ENCODE results near the gene ZNF862.
"Not testable (repeated sequence)": the region's sequence is repeated elsewhere in the genome, so short reads cannot be mapped to it uniquely, and the experiment has no call there.

ZNF862 gene

DNA sequence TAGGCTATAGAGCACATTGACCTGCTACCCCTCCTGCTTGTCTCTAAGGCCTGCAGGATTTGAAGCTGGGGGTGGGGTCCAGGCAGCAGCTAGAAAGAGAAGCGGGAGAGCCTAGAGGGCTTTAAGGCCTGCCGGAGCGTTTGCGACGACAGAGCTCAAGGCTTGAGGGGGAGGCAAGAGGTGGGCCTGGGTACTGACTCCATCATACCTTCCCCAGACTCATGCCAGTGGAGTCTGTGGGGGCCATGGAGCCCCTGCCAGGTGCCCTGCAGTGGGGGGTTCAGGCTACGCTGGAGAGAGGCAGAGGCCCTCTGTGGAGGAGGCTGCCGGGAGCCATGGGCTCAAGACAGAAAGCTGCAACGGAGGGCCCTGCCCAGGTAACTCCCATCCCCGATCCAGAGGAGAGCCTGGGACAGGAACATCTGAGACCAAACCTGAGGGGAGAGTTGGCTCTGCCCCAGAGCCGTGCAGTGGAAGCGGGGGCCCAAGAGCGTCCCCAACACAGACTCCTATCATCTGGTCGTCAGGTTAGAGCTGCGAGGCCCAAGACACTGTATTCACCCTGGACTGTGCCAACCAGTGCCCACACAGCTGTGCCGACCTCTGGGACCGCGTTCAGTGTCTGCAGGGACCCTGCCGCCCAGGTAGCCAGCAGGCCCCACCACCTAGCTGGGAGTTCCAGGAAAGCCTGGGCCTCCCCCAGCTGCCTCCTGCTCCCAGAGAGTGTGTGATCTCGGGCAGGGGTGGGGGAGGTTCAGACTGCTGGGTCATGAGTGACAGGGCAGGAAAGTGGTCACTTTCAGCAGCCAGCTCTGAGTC, 13.2 kb upstream of the ZNF862 start:
- DNase-seq (ENCODE audit: low read depth, low spot score) = no peak

DNA sequence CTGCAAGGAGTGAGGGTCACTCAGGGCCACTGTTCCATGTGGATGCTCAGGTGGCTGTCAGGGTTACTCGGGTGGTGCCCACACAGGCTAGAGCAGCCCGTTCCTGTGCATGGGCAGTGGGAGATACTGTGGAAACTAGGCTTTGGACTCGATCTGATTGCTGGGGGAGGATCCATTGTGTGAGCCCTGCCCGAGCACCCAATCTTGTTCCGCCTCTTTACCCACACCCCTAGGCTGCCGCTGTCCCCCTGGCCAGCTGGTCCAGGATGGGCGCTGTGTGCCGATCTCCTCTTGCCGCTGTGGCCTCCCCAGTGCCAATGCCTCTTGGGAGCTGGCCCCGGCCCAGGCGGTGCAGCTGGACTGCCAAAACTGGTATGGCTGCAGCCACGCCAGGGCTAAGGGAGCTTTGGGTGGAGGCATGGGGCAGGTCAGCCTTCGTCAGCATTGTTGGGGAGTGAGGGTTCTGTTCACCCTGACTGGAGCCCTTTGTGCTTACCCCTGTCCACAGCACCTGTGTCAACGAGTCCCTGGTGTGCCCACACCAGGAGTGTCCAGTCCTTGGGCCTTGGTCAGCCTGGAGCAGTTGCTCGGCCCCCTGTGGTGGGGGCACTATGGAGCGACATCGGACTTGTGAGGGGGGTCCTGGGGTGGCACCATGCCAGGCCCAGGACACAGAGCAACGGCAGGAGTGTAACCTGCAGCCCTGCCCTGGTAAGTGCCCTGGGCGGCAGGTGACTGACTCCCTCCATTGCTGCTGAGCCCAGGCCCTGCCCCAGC, 12.4 kb upstream of the ZNF862 start:
- no peak for DNase-seq (ENCODE audit: low read depth, low spot score)

DNA sequence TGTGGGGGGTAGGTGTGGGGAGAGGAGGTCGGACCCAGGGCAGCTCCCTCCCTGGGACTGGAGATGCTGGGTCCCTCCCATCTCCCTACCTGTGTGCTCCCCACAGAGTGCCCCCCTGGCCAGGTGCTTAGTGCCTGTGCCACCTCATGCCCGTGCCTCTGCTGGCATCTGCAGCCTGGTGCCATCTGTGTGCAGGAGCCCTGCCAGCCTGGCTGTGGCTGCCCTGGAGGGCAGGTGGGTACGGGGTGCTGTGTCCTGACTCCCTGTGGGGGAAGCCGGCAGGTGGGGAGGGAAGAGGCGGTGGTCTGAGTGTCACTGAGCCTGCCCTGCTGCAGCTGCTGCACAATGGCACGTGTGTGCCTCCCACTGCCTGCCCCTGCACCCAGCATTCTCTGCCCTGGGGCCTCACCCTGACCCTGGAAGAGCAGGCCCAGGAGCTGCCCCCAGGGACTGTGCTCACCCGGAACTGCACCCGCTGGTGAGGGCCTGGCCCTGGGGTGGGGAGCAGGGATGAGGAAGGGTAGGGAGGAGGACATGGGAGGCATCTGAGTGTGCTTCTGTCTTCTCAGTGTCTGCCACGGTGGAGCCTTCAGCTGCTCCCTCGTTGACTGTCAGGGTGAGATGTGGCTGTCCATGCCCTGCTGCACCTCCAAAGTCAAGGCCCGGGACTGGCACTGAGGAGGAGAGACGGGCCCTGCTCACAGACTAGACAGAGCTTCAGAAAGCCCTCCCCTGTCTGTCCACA, 11.7 kb upstream of the ZNF862 start:
- DNase-seq (ENCODE audit: low read depth, low spot score) = no peak

DNA sequence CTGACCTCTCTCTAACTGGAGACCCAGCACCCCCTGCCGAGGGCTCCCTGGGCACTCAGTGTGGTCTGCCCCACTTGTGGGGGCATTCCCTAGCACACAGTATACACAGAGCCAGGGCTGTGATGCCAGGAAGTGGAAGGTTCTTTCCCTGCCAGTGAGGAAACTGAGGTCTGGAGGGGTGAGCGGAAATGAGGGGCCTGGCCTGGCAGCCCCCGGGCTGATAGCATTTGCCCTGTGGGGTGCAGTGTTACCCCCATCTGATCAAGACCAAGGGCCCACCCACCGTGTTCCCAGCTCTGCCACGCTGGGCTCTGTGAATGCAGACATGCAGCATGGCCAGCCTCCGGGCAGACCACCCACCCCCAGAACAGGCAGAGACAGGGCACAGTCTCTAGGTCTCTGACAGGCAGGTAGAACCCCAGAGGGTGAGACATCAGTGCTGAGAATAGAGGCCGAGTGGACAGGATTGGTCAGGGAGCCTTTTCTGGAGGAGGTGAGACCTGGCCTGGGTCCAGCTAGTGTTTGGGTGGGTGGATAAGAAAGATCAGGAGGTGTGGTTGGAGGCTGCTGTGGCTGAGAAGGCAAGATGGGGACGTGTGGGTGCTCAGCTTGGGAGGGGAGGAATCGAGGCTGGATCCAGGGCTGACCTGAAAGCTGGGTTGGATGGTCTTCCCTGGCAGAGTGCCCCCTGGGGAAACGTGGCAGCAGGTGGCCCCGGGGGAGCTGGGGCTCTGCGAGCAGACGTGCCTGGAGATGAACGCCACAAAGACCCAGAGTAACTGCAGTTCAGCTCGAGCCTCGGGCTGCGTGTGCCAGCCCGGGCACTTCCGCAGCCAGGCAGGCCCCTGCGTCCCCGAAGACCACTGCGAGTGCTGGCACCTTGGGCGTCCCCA, 10.8 kb upstream of the ZNF862 start:
- no peak for DNase-seq (ENCODE audit: low read depth, low spot score)

DNA sequence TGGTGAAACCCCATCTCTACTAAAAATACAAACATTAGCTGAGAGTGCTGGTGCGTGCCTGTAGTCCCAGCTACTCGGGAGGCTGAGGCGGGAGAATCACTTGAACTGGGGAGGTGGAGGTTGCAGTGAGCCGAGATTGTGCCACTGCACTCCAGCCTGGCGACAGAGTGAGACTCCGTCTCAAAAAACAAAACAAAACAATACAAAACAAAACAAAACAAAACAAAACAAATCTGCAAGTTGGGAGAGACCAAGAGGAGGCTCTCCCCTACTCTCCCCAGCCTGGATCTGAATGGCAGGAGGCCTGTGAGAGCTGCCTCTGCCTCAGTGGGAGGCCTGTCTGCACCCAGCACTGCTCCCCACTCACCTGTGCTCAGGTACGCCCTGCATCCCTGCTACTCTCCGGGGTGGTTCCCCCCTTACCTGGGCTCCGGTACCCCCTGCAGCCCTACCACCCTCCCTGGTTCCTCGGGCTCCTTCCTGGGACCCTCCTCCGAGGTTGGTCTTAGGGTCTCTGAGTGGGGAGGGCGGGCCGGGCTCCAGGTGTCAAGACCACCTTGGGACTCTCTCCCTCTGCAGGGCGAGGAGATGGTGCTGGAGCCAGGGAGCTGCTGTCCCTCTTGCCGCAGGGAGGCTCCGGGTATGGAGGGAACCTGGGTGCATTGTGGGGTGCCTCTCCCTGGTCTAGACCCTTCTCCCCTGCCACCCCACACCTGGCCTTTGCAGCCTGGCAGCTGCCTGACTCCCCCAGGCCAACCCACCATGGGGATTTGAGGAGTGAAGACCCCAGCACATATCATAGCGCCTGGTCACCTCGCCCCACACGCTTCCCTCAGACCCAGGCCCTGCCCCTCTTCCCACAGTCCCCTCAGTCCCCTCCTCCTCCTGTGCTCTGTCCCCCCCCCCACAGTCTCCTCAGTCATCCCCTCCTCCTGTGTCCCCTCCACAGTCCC, 9.5 kb upstream of the ZNF862 start:
- no peak for DNase-seq (ENCODE audit: low read depth, low spot score)

DNA sequence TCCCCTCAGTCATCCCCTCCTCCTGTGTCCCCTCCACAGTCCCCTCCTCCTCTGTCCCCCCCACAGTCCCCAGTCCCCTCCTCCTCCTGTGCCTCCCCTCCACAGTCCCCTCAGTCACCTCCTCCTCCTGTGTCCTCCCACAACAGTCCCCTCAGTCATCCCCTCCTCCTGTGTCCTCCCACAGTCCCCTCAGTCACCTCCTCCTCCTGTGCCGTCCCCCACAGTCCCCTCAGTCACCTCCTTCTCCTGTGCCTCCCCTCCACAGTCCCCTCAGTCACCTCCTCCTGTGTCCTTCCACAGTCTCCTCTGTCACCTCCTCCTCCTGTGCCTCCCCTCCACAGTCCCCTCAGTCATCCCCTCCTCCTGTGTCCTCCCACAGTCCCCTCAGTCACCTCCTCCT, 7.6 kb upstream of the ZNF862 start:
- DNase-seq (ENCODE audit: low read depth, low spot score) = not testable (repeated sequence)

DNA sequence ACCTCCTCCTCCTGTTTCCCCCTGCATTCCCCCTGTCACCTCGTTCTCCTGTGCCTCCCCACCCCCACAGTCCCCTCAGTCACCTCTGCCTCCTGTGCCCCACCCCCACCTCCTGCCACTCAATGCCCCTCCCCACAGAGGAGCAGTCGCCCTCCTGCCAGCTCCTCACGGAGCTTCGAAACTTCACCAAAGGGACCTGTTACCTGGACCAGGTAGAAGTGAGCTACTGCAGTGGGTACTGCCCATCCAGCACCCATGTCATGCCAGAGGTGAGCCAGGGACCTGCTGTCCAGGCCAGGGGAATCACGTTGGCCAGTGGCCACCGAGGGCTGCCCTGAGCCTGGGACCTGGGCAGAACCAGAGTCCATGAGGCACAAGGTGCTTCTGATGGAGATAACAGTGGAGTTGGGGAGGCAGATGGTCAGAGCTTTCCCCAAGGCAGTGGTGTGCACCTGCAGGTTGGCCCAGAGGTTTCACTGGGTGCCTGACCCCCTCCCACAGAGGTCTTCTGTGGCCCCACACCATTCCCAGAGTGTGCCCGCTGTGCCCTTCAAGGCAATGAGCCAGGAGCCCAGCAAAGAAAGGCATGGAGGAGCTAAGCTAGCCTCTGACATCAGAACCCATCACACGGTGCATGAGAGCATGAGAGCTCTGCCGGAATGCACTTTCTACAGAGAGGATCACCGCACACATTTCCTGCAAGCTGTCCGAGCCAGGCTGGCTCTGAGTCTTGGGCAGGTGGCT, 7.0 kb upstream of the ZNF862 start:
- no peak for DNase-seq (ENCODE audit: low read depth, low spot score)

DNA sequence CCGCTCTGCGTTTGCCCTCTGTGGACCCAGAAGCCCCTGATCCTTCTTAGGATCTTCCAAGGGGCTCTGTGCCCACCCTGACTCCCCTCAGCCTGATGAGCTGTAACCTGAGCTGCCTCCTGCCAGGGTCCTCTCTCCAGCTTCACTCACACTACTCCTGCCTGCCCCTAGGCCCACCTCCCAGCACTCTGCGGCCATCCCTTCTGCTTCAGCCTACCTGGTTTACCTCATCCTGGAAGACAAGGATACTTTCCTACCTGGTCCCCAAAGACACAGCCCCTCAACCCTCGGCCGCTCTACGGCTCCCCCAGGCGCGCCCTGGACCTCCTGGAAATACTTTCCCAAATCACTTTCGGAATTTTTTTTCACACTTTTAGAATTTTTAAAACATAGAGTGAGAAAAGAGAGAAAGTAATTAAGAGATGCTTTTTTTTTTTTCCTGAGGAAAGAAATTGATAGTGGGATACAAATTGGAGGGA, 6.4 kb upstream of the ZNF862 start:
- no peak for DNase-seq (ENCODE audit: low read depth, low spot score)

DNA sequence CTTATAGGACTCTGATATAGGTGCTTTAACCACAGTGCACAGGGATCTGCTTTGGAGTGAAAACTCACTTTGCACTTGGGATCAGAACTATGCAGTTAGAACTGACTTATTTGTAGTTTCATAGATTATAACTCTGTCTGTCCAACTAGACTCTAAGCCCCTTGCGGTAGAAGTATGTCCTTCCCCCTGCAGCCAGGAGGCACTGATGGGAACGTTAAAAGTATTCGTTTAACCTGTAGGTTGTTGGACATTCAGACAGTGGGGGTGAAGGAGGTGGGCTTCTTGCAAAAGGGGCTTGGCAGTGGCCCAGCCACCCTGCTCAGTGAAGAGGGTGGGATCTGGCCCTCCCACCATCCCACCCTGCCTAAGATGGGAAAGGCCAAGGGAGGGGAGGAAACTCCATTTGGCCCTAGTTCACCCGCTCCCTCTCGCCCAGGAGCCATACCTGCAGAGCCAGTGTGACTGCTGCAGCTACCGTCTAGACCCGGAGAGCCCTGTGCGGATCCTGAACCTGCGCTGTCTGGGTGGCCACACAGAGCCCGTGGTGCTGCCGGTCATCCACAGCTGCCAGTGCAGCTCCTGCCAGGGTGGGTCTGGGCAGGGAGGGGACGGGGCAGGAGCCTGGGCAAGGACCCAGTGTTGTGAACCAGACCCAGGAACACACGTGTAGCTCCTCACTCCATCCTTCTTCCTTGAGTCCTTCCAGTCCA, 5.7 kb upstream of the ZNF862 start:
- DNase-seq (ENCODE audit: low read depth, low spot score) = no peak

DNA sequence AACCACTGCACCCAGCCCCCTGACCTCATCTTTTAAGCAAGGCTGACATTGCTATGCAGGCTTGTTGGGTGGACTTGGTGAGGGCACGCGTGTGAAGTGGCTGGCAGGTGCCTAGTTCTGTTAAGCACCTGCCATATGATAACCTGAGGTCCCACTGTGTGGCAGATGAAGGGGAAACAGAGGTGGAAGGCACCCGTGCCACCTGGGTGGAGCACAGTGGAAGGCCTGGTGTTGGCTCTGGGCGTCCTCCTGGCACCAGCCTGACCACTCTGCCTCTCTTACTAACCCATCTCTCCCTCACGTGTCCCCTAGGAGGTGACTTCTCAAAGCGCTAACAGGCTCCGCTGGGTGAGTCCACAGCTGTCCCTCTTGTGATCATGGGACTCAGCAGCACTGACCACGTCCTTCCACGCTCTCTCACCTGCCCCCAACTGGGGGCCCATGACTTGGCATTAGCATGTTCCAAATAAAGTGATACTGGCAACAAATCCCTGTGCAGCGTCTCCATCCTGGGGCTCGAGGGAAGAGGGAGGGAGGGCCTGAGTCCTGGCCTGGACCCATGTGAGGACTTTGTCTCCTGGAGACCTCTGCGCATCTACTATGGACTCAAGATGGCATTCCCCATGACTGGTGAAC, 4.6 kb upstream of the ZNF862 start:
- DNase-seq (ENCODE audit: low read depth, low spot score) = no peak

DNA sequence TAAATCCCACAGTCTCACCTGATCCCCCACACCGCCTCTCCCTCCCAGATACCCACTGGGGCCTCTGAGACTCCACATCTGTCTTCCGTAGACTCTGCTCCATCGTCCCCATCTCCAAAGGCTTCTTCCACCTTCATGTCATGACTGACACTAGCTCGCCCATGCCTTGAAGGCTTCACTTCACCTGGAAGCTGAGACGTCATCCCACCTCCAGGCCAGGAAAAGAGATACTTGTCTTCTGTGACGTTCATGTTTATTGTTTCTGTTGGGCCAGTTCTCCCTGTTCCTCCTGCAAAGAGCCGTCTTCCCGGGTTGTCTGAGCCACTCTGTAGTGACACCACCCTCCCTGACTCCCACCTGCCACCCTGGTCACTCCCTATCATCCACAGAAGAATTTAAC, 3.6 kb upstream of the ZNF862 start:
- no peak for DNase-seq (ENCODE audit: low read depth, low spot score)

DNA sequence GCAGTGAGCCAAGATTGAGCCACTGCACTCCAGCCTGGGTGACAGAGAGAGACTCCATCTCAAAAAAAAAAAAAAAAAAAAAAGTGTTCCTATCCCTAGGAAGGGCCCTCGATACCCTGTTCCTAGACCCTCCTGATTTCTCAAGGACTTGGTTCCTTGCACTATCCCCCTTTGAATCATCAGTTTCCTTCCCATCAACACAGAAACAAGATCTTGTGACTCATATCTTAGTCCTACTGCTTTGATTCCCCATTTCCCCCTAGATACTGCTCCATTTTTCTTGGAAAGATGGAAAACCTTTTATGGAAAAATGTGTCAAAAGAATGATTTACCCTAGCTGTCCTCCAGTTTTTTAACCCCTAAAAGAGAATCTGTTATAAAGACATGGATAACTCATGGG, 1.7 kb upstream of the ZNF862 start:
- DNase-seq (ENCODE audit: low read depth, low spot score) = no peak

DNA sequence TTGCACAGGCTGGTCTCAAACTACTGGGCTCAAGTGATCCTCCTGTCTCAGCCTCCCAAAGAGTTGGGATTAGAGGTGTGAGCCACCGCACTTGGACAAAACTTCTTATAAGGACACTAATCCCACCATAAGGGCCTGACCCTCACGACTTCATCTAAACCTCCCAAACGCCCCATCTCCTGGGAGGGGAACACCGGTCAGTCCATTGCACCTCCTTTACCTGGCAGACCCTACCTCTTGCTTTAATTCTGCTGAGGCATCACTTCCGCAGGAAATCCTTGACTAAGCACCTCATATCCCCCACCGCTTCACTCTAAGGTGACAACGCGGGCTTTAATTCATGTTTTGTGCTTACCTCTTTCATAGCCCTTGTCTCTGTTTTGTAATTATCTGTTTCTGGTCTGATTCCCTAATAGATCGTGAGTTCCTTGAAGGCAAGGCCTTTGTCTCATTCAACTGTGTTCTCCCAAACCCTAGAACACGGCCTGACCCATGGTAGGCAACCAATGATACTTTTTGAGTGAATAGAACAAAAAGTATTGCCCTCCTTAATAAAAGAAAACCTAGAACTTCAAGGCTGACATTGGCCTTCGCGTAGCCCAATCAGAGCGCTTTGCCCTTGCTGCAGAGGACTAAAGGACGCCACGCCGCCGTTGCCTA, 481 bp upstream of the ZNF862 start:
- DNase-seq (ENCODE audit: low read depth, low spot score) = no peak

DNA sequence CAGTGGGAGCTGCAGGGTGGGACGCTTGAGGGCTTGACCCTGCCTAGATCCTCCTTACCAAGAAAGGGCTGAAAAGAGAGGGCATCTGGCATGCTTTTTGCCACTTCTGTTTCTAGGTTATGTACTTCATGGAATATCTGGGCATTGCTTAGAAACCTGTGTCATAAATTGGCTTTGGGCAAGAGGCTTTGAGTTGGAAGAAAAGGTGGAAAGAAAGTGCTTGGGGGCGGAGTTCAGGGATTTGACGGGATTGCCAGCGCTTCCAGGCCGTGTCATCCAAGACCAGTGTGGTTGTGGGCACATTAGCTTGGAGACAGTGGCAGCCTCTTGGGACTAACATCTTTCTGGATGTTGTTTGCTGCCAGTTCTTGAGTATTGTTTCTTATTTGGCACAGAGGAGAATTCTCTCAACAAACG, 825 bp downstream of the ZNF862 start:
- no peak for DNase-seq (ENCODE audit: low read depth, low spot score)

DNA sequence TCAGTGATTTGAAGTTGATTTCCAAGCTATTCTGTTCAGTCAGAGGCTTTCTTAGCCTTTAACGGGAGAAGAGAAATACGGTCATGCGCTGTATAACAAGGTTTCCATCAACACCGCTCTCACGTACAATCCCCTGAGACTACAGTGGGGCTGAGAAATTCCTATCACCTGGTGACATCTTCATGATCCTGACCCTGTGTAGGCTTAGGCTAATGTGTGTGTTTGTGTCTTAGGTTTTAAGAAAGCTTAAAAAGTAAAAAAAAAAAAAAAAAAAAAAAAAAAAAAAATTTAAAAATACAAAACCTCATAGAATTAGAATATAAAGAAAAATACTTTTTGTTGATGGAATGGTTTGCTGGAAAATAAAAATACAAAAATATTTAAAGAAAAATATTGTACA, 1.8 kb downstream of the ZNF862 start:
- DNase-seq (ENCODE audit: low read depth, low spot score) = no peak

DNA sequence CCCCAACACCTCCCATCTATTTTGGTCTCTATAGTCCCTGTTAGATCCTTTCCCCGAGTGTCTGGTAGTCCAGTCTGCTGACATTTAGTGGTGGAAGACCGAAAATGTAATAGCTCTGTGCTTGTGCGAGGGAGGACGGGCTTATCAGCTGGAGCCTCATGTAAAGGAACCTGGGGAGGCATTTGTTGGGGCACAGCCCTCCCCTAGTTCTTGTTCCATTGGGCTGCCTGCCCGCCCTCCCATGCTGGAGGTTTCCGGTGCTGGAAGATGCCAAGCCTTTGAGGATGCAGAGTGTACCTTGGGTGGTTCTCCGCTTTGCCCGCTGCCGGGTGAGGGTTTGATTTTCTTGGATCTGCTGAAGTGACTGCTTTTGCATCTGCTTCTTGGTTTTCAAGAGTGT, 5.4 kb downstream of the ZNF862 start:
- no peak for DNase-seq (ENCODE audit: low read depth, low spot score)

DNA sequence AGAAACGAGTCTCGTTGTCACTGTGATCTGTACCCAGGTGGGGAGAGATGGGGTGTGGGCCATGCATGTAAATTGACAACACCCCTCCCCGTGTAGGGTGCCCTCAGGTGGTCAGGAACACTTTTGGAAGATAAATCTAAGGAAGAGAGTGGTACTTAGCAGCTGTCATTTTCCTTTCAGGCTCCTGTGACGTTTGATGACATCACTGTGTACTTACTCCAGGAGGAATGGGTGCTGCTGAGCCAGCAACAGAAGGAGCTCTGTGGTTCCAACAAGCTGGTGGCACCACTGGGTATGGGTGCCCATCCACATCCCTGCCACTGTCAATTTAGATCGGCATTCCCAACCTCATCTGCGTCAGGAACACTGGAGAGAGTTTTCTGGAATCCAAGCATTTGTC, 6.3 kb downstream of the ZNF862 start:
- DNase-seq (ENCODE audit: low read depth, low spot score) = no peak

Data from activated CD4-positive, CD25-positive, alpha-beta regulatory T cell treated with anti-CD3 and anti-CD28 coated beads, Interleukin-2, amount 50 U/mL, for 16 hours (primary cell).